NT2/D1 (cell line): ENCODE measurements around the gene CFLAR.

Experiments
- SUZ12 ChIP-seq: IDR thresholded peaks from 2 replicates; pipeline ENCODE4 v1.6.1; 2011; ENCODE audit not compliant: insufficient read length, insufficient read depth; ENCODE audit errors: extremely low read depth
- YY1 ChIP-seq: IDR thresholded peaks from 2 replicates; pipeline ENCODE4 v1.6.1; 2011; ENCODE audit not compliant: insufficient read length, insufficient read depth
- ZNF274 ChIP-seq: IDR thresholded peaks from 2 replicates; pipeline ENCODE4 v1.6.1; 2011; ENCODE audit warnings: mild to moderate bottlenecking, low read depth, low read length

- TF ChIP-seq YY1 (no peak), ZNF274 (no peak), SUZ12 (no peak)
Measured at GRCh38 chr2:201164166-201164565, 48.2 kb downstream of the CFLAR start.
